Natural killer cell treated with Interleukin-12 subunit alpha and Interleukin-12 subunit beta and Interleukin-15 and Interleukin-18, amount 100 ng/mL, for 72 hours (primary cell): ENCODE data around the gene ACTL8. TPM values are rescaled to one million over a fixed set of nuclear protein-coding genes. Genes with fewer than 3 reads are reported as not detected.

ENCODE experiments used
- ATAC-seq, 2 donors: fragments of 150-1000 bp; cut with Tn5 transposase in 1 of 2; sonication (Bioruptor Pico), chemical (Tn5 transposase) in 1 of 2; 2 replicates each; pipeline ENCODE4 v1.10.0; 2021
- DNase-seq: peaks from one replicate; pipeline ENCODE4 v3.0.0; 2022; ENCODE audit warnings: low spot score
- H3K27ac Mint-ChIP-seq, 2 donors: 1 replicate in 1 of 2; 2 replicates in 1 of 2; pipeline ENCODE4 v1.8.0; 2022; ENCODE audit warnings: mixed read lengths in 2 of 2, mild to moderate bottlenecking in 1 of 2, moderate library complexity in 1 of 2
- H3K27me3 Mint-ChIP-seq, 2 donors: 1 replicate in 1 of 2; 2 replicates in 1 of 2; pipeline ENCODE4 v1.8.0; 2022; ENCODE audit warnings: mixed read lengths in 2 of 2
- H3K36me3 Mint-ChIP-seq: one replicate; pipeline ENCODE4 v1.8.0; 2022; ENCODE audit warnings: mixed read lengths
- H3K4me1 Mint-ChIP-seq, 2 donors: 1 replicate in 1 of 2; 2 replicates in 1 of 2; pipeline ENCODE4 v1.8.0; 2022; ENCODE audit warnings: low read depth in 2 of 2, mixed read lengths in 2 of 2, mild to moderate bottlenecking in 1 of 2
- H3K4me3 Mint-ChIP-seq: one replicate; pipeline ENCODE4 v1.8.0; 2022; ENCODE audit warnings: mixed read lengths
- H3K9me3 Mint-ChIP-seq: 2 replicates; pipeline ENCODE4 v1.8.0; 2022; ENCODE audit warnings: mixed read lengths
- total RNA-seq, 2 donors: library from RNA; stranded (reverse); gene quantifications; one replicate each; pipeline ENCODE4 v1.2.3, GENCODE V29; 2022

ACTL8 gene
- total RNA-seq, 2 donors from 2014 or later = not detected

GRCh38 chr1:17791055-17791390 is 35.9 kb downstream of the ACTL8 start:
- no peak overlapping the region for H3K4me3 Mint-ChIP-seq
- H3K27ac Mint-ChIP-seq = no peak overlapping the region

GRCh38 chr1:17791480-17791879 is 36.3 kb downstream of the ACTL8 start:
- Mint-ChIP-seq H3K27ac (no peak overlapping the region), H3K27me3 (peaks cover 14 to 17% of the 10 kb centered on the region in 2 donors), H3K4me1 (no peaks in the 10 kb centered on the region), H3K4me3 (no peak overlapping the region), H3K36me3 (no peaks in the 10 kb centered on the region), H3K9me3 (no peaks in the 10 kb centered on the region)
- no peak for DNase-seq
- no peak for ATAC-seq

More at GRCh38 chr1:17791055-17791390, 35.9 kb downstream of the ACTL8 start:
- ATAC-seq = no peak
- Mint-ChIP-seq H3K27me3 (peaks cover 17 to 22% of the 10 kb centered on the region in 2 donors), H3K4me1 (no peaks in the 10 kb centered on the region), H3K36me3 (no peaks in the 10 kb centered on the region), H3K9me3 (no peaks in the 10 kb centered on the region)
- no peak for DNase-seq

- H3K36me3 Mint-ChIP-seq = no peaks in the 10 kb centered on the region
- no peaks in the 10 kb centered on the region for H3K9me3 Mint-ChIP-seq
- ATAC-seq (no peak), DNase-seq (no peak)
- H3K4me3 Mint-ChIP-seq = no peak overlapping the region
- peaks cover 14 to 15% of the 10 kb centered on the region in 2 donors for H3K27me3 Mint-ChIP-seq
- no peaks in the 10 kb centered on the region for H3K4me1 Mint-ChIP-seq
- H3K27ac Mint-ChIP-seq = no peak overlapping the region
Observed at GRCh38 chr1:17792421-17792820, 37.3 kb downstream of the ACTL8 start.

- no peak for ATAC-seq
- Mint-ChIP-seq H3K27me3 (peaks cover 21% of the 10 kb centered on the region in 2 donors), H3K9me3 (no peaks in the 10 kb centered on the region), H3K4me1 (no peaks in the 10 kb centered on the region), H3K4me3 (no peak overlapping the region), H3K36me3 (no peaks in the 10 kb centered on the region), H3K27ac (no peak overlapping the region)
- no peak for DNase-seq
Observed at GRCh38 chr1:17795081-17795809, 40.1 kb downstream of the ACTL8 start.

GRCh38 chr1:17795836-17796645 is 40.9 kb downstream of the ACTL8 start:
- no peaks in the 10 kb centered on the region for H3K36me3 Mint-ChIP-seq
- H3K9me3 Mint-ChIP-seq = no peaks in the 10 kb centered on the region
- no peak overlapping the region for H3K4me3 Mint-ChIP-seq
- ATAC-seq (no peak), DNase-seq (no peak)
- H3K27ac Mint-ChIP-seq = no peak overlapping the region
- no peaks in the 10 kb centered on the region for H3K4me1 Mint-ChIP-seq
- H3K27me3 Mint-ChIP-seq = peaks cover 23% of the 10 kb centered on the region in 2 donors

- H3K9me3 Mint-ChIP-seq = no peaks in the 10 kb centered on the region
- no peak overlapping the region for H3K4me3 Mint-ChIP-seq
- H3K4me1 Mint-ChIP-seq = no peaks in the 10 kb centered on the region
- H3K27me3 Mint-ChIP-seq = peaks cover 20 to 23% of the 10 kb centered on the region in 2 donors
- ATAC-seq (no peak), DNase-seq (no peak)
- H3K27ac Mint-ChIP-seq = no peak overlapping the region
- no peaks in the 10 kb centered on the region for H3K36me3 Mint-ChIP-seq
Observed at GRCh38 chr1:17797478-17797877, 42.3 kb downstream of the ACTL8 start.

- DNase-seq = no peak
- no peaks in the 10 kb centered on the region for H3K4me1 Mint-ChIP-seq
- peaks cover 17 to 23% of the 10 kb centered on the region in 2 donors for H3K27me3 Mint-ChIP-seq
- no peak overlapping the region for H3K27ac Mint-ChIP-seq
- ATAC-seq = peak in 1 of 2 donors; percentile 17
- H3K4me3 Mint-ChIP-seq = no peak overlapping the region
- H3K36me3 Mint-ChIP-seq = no peaks in the 10 kb centered on the region
- no peaks in the 10 kb centered on the region for H3K9me3 Mint-ChIP-seq
Observed at GRCh38 chr1:17798011-17798410, 42.9 kb downstream of the ACTL8 start.

- no peak overlapping the region for H3K4me3 Mint-ChIP-seq
- H3K36me3 Mint-ChIP-seq = no peaks in the 10 kb centered on the region
- DNase-seq = no peak
- H3K4me1 Mint-ChIP-seq = no peaks in the 10 kb centered on the region
- no peak for ATAC-seq
- no peaks in the 10 kb centered on the region for H3K9me3 Mint-ChIP-seq
- H3K27ac Mint-ChIP-seq = no peak overlapping the region
- H3K27me3 Mint-ChIP-seq = peaks cover 17 to 18% of the 10 kb centered on the region in 2 donors
Observed at GRCh38 chr1:17798799-17799382, 43.8 kb downstream of the ACTL8 start.

- Mint-ChIP-seq H3K4me3 (no peak overlapping the region), H3K9me3 (no peaks in the 10 kb centered on the region), H3K4me1 (no peaks in the 10 kb centered on the region), H3K36me3 (no peaks in the 10 kb centered on the region), H3K27ac (no peak overlapping the region), H3K27me3 (peaks cover 14 to 16% of the 10 kb centered on the region in 2 donors)
- ATAC-seq (no peak), DNase-seq (no peak)
Observed at GRCh38 chr1:17799642-17800041, 44.5 kb downstream of the ACTL8 start.

GRCh38 chr1:17802164-17802563 is 47.0 kb downstream of the ACTL8 start:
- no peak overlapping the region for H3K27ac Mint-ChIP-seq
- H3K4me1 Mint-ChIP-seq = no peaks in the 10 kb centered on the region
- ATAC-seq (no peak), DNase-seq (no peak)
- H3K27me3 Mint-ChIP-seq = peaks cover 16% of the 10 kb centered on the region in 2 donors
- no peaks in the 10 kb centered on the region for H3K9me3 Mint-ChIP-seq
- no peaks in the 10 kb centered on the region for H3K36me3 Mint-ChIP-seq
- H3K4me3 Mint-ChIP-seq = no peak overlapping the region

GRCh38 chr1:17802945-17803344 is 47.8 kb downstream of the ACTL8 start:
- Mint-ChIP-seq H3K9me3 (no peaks in the 10 kb centered on the region), H3K27ac (no peak overlapping the region), H3K4me3 (no peak overlapping the region), H3K4me1 (no peaks in the 10 kb centered on the region), H3K36me3 (no peaks in the 10 kb centered on the region), H3K27me3 (peaks cover 15 to 16% of the 10 kb centered on the region in 2 donors)
- ATAC-seq (no peak), DNase-seq (no peak)

GRCh38 chr1:17805869-17806684 is 50.9 kb downstream of the ACTL8 start:
- no peaks in the 10 kb centered on the region for H3K36me3 Mint-ChIP-seq
- no peaks in the 10 kb centered on the region for H3K4me1 Mint-ChIP-seq
- ATAC-seq (no peak), DNase-seq (no peak)
- no peaks in the 10 kb centered on the region for H3K9me3 Mint-ChIP-seq
- H3K4me3 Mint-ChIP-seq = no peak overlapping the region
- H3K27ac Mint-ChIP-seq = no peak overlapping the region
- peaks cover 0 to 7% of the 10 kb centered on the region in 2 donors for H3K27me3 Mint-ChIP-seq

GRCh38 chr1:17808816-17809215 is 53.7 kb downstream of the ACTL8 start:
- ATAC-seq = no peak
- no peak overlapping the region for H3K27ac Mint-ChIP-seq
- H3K4me1 Mint-ChIP-seq = no peaks in the 10 kb centered on the region
- H3K27me3 Mint-ChIP-seq = peaks cover 4 to 9% of the 10 kb centered on the region in 2 donors
- no peak overlapping the region for H3K4me3 Mint-ChIP-seq
- H3K9me3 Mint-ChIP-seq = no peaks in the 10 kb centered on the region
- H3K36me3 Mint-ChIP-seq = no peaks in the 10 kb centered on the region
- no peak for DNase-seq
